NB4 (cell line): ENCODE results near the gene CLN5.

Source experiments
- DNase-seq: peaks from one replicate; pipeline ENCODE4 v3.0.0; 2010; ENCODE audit warnings: low read depth
- H3K4me3 ChIP-seq: one replicate; pipeline ENCODE4 v1.5.1; 2011; ENCODE audit warnings: mild to moderate bottlenecking, low read depth, low read length, moderate library complexity
- MYC ChIP-seq: IDR thresholded peaks from 2 replicates; pipeline ENCODE4 v1.6.1; 2011; ENCODE audit warnings: low read depth, low read length
- POLR2A ChIP-seq: IDR thresholded peaks from 2 replicates; pipeline ENCODE4 v1.6.1; 2011; ENCODE audit warnings: mild to moderate bottlenecking; ENCODE audit not compliant: insufficient read length; ENCODE audit errors: extremely low read depth
- TF ChIP-seq, protein P1 (sequence below): IDR thresholded peaks from one replicate; pipeline ENCODE4 v1.5.1; 2012; ENCODE audit warnings: low read depth, low read length
- TF ChIP-seq, protein P2 (sequence below): IDR thresholded peaks from 2 replicates; pipeline ENCODE4 v1.6.1; 2011; ENCODE audit warnings: low read depth, low read length

The CLN5 gene

DNA sequence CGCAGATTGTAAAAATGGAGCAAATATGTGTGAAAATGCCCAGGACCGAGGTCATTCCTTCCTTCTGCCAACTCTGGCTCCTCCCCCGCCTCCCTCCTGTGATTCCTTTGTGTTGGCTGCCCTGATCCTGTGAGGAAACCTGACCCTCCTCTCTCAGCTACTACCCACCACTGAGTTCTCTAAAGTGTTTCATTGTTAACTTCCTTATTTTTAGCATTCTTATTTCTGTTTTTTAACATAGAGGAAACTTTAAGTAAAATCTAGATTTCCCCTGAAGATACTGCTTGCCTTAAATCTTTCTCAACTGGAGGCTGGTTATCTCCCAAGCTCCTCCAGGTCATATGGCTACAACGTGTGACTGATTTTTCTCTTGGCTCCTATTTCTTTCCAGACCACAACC is 56.8 kb downstream of the CLN5 start:
- TF ChIP-seq POLR2A, result no peak
- TF ChIP-seq MYC, result no peak
- TF ChIP-seq, protein P1, sequence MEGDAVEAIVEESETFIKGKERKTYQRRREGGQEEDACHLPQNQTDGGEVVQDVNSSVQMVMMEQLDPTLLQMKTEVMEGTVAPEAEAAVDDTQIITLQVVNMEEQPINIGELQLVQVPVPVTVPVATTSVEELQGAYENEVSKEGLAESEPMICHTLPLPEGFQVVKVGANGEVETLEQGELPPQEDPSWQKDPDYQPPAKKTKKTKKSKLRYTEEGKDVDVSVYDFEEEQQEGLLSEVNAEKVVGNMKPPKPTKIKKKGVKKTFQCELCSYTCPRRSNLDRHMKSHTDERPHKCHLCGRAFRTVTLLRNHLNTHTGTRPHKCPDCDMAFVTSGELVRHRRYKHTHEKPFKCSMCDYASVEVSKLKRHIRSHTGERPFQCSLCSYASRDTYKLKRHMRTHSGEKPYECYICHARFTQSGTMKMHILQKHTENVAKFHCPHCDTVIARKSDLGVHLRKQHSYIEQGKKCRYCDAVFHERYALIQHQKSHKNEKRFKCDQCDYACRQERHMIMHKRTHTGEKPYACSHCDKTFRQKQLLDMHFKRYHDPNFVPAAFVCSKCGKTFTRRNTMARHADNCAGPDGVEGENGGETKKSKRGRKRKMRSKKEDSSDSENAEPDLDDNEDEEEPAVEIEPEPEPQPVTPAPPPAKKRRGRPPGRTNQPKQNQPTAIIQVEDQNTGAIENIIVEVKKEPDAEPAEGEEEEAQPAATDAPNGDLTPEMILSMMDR, result no peak
- TF ChIP-seq, protein P2, sequence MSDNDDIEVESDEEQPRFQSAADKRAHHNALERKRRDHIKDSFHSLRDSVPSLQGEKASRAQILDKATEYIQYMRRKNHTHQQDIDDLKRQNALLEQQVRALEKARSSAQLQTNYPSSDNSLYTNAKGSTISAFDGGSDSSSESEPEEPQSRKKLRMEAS, result no peak
- DNase-seq, result peak; percentile 52
- no peak overlapping the region for H3K4me3 ChIP-seq

DNA sequence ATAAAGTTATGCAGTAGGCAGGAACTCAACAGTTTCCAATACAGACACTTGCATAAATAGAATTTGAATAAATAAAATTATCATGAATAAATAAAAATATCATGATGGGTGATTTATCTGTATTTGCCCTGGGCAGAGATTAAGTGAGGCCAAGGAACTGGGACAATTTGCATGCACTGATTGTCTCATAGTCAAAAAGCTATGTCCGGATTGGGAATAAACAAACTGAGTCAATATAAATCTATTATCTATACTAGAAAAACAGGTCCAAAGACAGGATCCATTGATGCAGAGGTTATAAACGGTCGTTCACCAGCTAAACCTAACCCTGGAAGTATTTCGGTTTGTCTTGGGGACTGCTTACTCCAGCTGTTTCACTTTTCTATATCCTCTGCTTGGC is 61.3 kb downstream of the CLN5 start:
- no peak overlapping the region for H3K4me3 ChIP-seq
- TF ChIP-seq, protein P1, result no peak
- no peak for TF ChIP-seq MYC
- TF ChIP-seq, protein P2, result no peak
- no peak for TF ChIP-seq POLR2A
- DNase-seq, result no peak
